ENCODE results near the gene TP73. TPM values are rescaled to one million over a fixed set of nuclear protein-coding genes. Genes with fewer than 3 reads are reported as not detected.
A peak's percentile ranks its signal among the peaks of the same experiment; 100 is the strongest.

TP73 gene
- total and polyA plus RNA-seq, 2 donors (not counting 1 experiment from before 2014, with no cell fraction given) = 1.2 to 2.4 TPM

GRCh38 chr1:3656450-3657095 lies 4.3 kb downstream of the TP73 start:
- no peak for ATAC-seq (ENCODE audit: low read depth)
- H3K27ac Mint-ChIP-seq = peak overlapping the region; percentile 29
- peaks cover 21% of the 10 kb centered on the region for H3K4me1 Mint-ChIP-seq

More at GRCh38 chr1:3656450-3657095, 4.3 kb downstream of the TP73 start:
- Histone ChIP-seq H3K27ac (ENCODE audit: low read length in 2 of 2) (no peak overlapping the region), H3K27me3 (replicated peaks in 1 of 4; ENCODE audit: control extremely low read depth in 1 of 4, control insufficient read depth in 3 of 4, insufficient read depth in 4 of 4, low read length in 3 of 4) (peaks cover 0 to 36% (median 21%) of the 10 kb centered on the region in 4 experiments), H3K79me2 (ENCODE audit: control insufficient read depth, insufficient read depth, low read length) (no peaks in the 10 kb centered on the region), H3K9ac (ENCODE audit: low read length) (peak overlapping the region; percentile 44), H4K20me1 (ENCODE audit: control insufficient read depth, insufficient read depth, low read length, poor library complexity, severe bottlenecking) (no peaks in the 10 kb centered on the region), H3K9me3 (ENCODE audit: control extremely low read depth in 1 of 3, control insufficient read depth in 2 of 3, insufficient read depth in 1 of 3, low read length in 2 of 3) (peaks cover 0 to 15% (median 0%) of the 10 kb centered on the region in 3 donors), H3K4me2 (replicated peaks; ENCODE audit: low read depth, low read length, poor library complexity, severe bottlenecking) (peak overlapping the region; percentile 32), H3K4me1 (ENCODE audit: control insufficient read depth in 2 of 2, insufficient read depth in 2 of 2, low read length in 2 of 2) (peaks cover 28 to 29% of the 10 kb centered on the region in 2 donors), H3K36me3 (replicated peaks in 1 of 2; ENCODE audit: control extremely low read depth in 1 of 2, control insufficient read depth in 1 of 2, extremely low read depth in 1 of 2, insufficient read depth in 2 of 2, low read length in 1 of 2) (no peaks in the 10 kb centered on the region), H3K4me3 (ENCODE audit: control extremely low read depth in 1 of 5, extremely low read depth in 1 of 5, insufficient read depth in 1 of 5, low read depth in 2 of 5, low read length in 4 of 5) (peak overlapping the region in 2 of 5 experiments; percentile 27 to 28), H2AFZ (ENCODE audit: insufficient read depth, low read depth, low read length, poor library complexity, severe bottlenecking) (no peak overlapping the region)
- TF ChIP-seq CTCF (IDR thresholded peaks at IDR 0.05) = no peak
- TF ChIP-seq EZH2 (IDR thresholded peaks at IDR 0.05; ENCODE audit: borderline replicate concordance, insufficient read depth, low read depth, low read length, poor library complexity, severe bottlenecking) = no peak
- Mint-ChIP-seq H3K9me3 (ENCODE audit: insufficient read depth) (no peaks in the 10 kb centered on the region), H3K27me3 (peaks cover 56% of the 10 kb centered on the region), H3K4me3 (peak overlapping the region; percentile 73)
- peak; percentile 23 for DNase-seq
- intact Hi-C loops (cut with micrococcal nuclease) = loop anchor here (1.0 to 10.0 kb wide), 2 partner anchors 10 to 248 kb away; partner anchors contain the start of gene C1orf174
- ChIA-PET POLR2A (interaction anchor here (1.0 to 1.1 kb wide), 2 partner anchors 8 to 10 kb away, joined by 3 to 12 read pairs; no protein-coding TSS in a partner anchor), CTCF (interaction anchor here (1.0 to 3.2 kb wide), 5 partner anchors 9 to 68 kb away, joined by 3 to 10 read pairs (median 4); no protein-coding TSS in a partner anchor)
- WGBS (ENCODE audit: insufficient coverage) = 86% methylated on average over 11 of the region's 13 CpGs

Measured in B cell (primary cell).